ENCODE measurements around the gene CCL11.

The CCL11 gene

GRCh38 chr17:34299956-34300577, 14.5 kb downstream of the CCL11 start:
- H3K36me3 ChIP-seq (ENCODE audit: insufficient read depth, low read length): no peaks in the 10 kb centered on the region
- no peak overlapping the region for H3K4me2 ChIP-seq (ENCODE audit: low read length)
- H3K27me3 ChIP-seq (ENCODE audit: control insufficient read depth, insufficient read depth, low read length): no peaks in the 10 kb centered on the region
- no peak overlapping the region for H3K4me3 ChIP-seq (ENCODE audit: low read length)
- H3K9ac ChIP-seq (ENCODE audit: low read depth, low read length): no peak overlapping the region
- H3K9me3 ChIP-seq (replicated peaks; ENCODE audit: low read length): no peaks in the 10 kb centered on the region
- H3K4me1 ChIP-seq (ENCODE audit: control insufficient read depth, insufficient read depth, low read length): peaks cover 9% of the 10 kb centered on the region

GRCh38 chr17:34300652-34301370, 15.3 kb downstream of the CCL11 start:
- no peak overlapping the region for H3K4me3 ChIP-seq (ENCODE audit: low read length)
- H3K4me1 ChIP-seq (ENCODE audit: control insufficient read depth, insufficient read depth, low read length): peaks cover 9% of the 10 kb centered on the region
- no peaks in the 10 kb centered on the region for H3K36me3 ChIP-seq (ENCODE audit: insufficient read depth, low read length)
- H3K9ac ChIP-seq (ENCODE audit: low read depth, low read length): no peak overlapping the region
- H3K4me2 ChIP-seq (ENCODE audit: low read length): no peak overlapping the region
- no peaks in the 10 kb centered on the region for H3K9me3 ChIP-seq (replicated peaks; ENCODE audit: low read length)
- H3K27me3 ChIP-seq (ENCODE audit: control insufficient read depth, insufficient read depth, low read length): no peaks in the 10 kb centered on the region

DNA sequence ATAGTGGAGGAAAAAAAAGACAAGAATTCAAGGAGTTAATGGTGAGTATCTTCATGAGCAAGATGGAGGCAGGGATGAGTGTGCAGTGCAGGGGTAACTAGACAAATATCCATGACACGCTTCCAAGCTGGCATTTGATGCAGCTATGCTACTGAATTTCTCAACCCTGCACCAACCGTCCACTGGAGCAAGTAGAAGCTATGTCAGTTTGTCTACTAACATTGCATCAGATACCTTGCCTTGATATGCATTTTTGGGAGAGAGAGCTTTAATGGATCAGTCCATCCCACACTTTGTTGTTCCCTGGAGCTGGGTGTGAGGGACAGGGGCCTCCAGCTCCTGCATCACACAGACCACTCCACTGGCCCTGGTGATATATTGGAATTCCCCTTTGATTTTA, 16.4 kb downstream of the CCL11 start:
- Histone ChIP-seq H3K4me2 (ENCODE audit: low read length) (no peak overlapping the region), H3K9me3 (replicated peaks; ENCODE audit: low read length) (no peaks in the 10 kb centered on the region), H3K4me1 (ENCODE audit: control insufficient read depth, insufficient read depth, low read length) (peaks cover 9% of the 10 kb centered on the region), H3K36me3 (ENCODE audit: insufficient read depth, low read length) (no peaks in the 10 kb centered on the region), H3K27me3 (ENCODE audit: control insufficient read depth, insufficient read depth, low read length) (no peaks in the 10 kb centered on the region), H3K9ac (ENCODE audit: low read depth, low read length) (no peak overlapping the region), H3K4me3 (ENCODE audit: low read length) (no peak overlapping the region)

- H3K4me2 ChIP-seq (ENCODE audit: low read length): no peak overlapping the region
- H3K9ac ChIP-seq (ENCODE audit: low read depth, low read length): no peak overlapping the region
- no peaks in the 10 kb centered on the region for H3K27me3 ChIP-seq (ENCODE audit: control insufficient read depth, insufficient read depth, low read length)
- peaks cover 9% of the 10 kb centered on the region for H3K4me1 ChIP-seq (ENCODE audit: control insufficient read depth, insufficient read depth, low read length)
- no peaks in the 10 kb centered on the region for H3K36me3 ChIP-seq (ENCODE audit: insufficient read depth, low read length)
- no peaks in the 10 kb centered on the region for H3K9me3 ChIP-seq (replicated peaks; ENCODE audit: low read length)
- no peak overlapping the region for H3K4me3 ChIP-seq (ENCODE audit: low read length)
Observed at GRCh38 chr17:34302636-34303035, 17.1 kb downstream of the CCL11 start.

DNA sequence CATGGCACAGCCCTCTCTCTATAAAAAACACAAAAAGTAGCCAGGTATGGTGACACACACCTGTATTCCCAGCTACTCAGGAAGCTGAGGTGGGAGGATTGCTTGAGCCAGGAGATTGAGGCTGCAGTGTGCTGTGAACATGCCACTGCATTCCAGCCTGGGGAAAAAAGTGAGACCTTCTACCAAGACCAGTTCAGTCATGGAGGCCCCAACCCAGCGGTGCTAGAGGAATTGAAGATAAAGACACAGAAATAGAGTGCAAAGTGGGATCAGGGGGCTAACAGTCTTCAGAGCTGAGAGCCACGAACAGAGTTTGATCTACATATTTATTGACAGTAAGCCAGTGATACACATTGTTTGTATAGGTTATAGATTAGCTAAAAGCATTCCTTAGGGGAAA, 18.1 kb downstream of the CCL11 start:
- H3K4me2 ChIP-seq (ENCODE audit: low read length): no peak overlapping the region
- no peaks in the 10 kb centered on the region for H3K27me3 ChIP-seq (ENCODE audit: control insufficient read depth, insufficient read depth, low read length)
- H3K4me3 ChIP-seq (ENCODE audit: low read length): no peak overlapping the region
- H3K36me3 ChIP-seq (ENCODE audit: insufficient read depth, low read length): no peaks in the 10 kb centered on the region
- H3K9me3 ChIP-seq (replicated peaks; ENCODE audit: low read length): no peaks in the 10 kb centered on the region
- no peak overlapping the region for H3K9ac ChIP-seq (ENCODE audit: low read depth, low read length)
- H3K4me1 ChIP-seq (ENCODE audit: control insufficient read depth, insufficient read depth, low read length): peaks cover 9% of the 10 kb centered on the region

- Histone ChIP-seq H3K4me3 (ENCODE audit: low read length) (no peak overlapping the region), H3K9ac (ENCODE audit: low read depth, low read length) (no peak overlapping the region)
Observed at GRCh38 chr17:34305061-34305460, 19.5 kb downstream of the CCL11 start.

DNA sequence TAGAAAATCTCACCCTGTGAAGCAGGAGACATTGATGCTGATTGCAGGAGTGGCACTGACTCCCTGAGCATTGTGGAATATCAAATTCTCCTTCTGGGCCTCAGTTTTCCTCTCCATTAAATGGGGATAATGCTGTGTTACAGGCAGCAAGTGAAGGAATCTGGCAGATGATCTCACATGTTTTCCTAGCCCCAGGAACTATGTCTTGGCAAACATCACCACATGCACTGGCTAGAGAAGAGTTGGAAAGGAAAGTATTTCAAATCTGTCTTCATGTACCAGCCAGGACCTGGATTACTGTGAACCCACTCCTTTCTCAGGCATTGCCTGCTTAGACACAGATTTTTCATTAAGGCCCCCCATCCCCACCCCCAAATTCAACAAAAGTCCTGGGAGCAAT, 20.1 kb downstream of the CCL11 start:
- no peaks in the 10 kb centered on the region for H3K36me3 ChIP-seq (ENCODE audit: insufficient read depth, low read length)
- H3K4me2 ChIP-seq (ENCODE audit: low read length): no peak overlapping the region
- H3K4me1 ChIP-seq (ENCODE audit: control insufficient read depth, insufficient read depth, low read length): peaks cover 6% of the 10 kb centered on the region
- no peaks in the 10 kb centered on the region for H3K9me3 ChIP-seq (replicated peaks; ENCODE audit: low read length)
- no peak overlapping the region for H3K4me3 ChIP-seq (ENCODE audit: low read length)
- no peaks in the 10 kb centered on the region for H3K27me3 ChIP-seq (ENCODE audit: control insufficient read depth, insufficient read depth, low read length)
- H3K9ac ChIP-seq (ENCODE audit: low read depth, low read length): no peak overlapping the region

More at GRCh38 chr17:34305061-34305460, 19.5 kb downstream of the CCL11 start:
- H3K4me2 ChIP-seq (ENCODE audit: low read length): no peak overlapping the region
- no peaks in the 10 kb centered on the region for H3K9me3 ChIP-seq (replicated peaks; ENCODE audit: low read length)
- H3K4me1 ChIP-seq (ENCODE audit: control insufficient read depth, insufficient read depth, low read length): peaks cover 9% of the 10 kb centered on the region
- no peaks in the 10 kb centered on the region for H3K36me3 ChIP-seq (ENCODE audit: insufficient read depth, low read length)
- H3K27me3 ChIP-seq (ENCODE audit: control insufficient read depth, insufficient read depth, low read length): no peaks in the 10 kb centered on the region

GRCh38 chr17:34306466-34306865, 20.9 kb downstream of the CCL11 start:
- no peak overlapping the region for H3K4me2 ChIP-seq (ENCODE audit: low read length)
- no peaks in the 10 kb centered on the region for H3K4me1 ChIP-seq (ENCODE audit: control insufficient read depth, insufficient read depth, low read length)
- no peaks in the 10 kb centered on the region for H3K27me3 ChIP-seq (ENCODE audit: control insufficient read depth, insufficient read depth, low read length)
- no peak overlapping the region for H3K4me3 ChIP-seq (ENCODE audit: low read length)
- no peaks in the 10 kb centered on the region for H3K36me3 ChIP-seq (ENCODE audit: insufficient read depth, low read length)
- H3K9ac ChIP-seq (ENCODE audit: low read depth, low read length): no peak overlapping the region
- no peaks in the 10 kb centered on the region for H3K9me3 ChIP-seq (replicated peaks; ENCODE audit: low read length)

DNA sequence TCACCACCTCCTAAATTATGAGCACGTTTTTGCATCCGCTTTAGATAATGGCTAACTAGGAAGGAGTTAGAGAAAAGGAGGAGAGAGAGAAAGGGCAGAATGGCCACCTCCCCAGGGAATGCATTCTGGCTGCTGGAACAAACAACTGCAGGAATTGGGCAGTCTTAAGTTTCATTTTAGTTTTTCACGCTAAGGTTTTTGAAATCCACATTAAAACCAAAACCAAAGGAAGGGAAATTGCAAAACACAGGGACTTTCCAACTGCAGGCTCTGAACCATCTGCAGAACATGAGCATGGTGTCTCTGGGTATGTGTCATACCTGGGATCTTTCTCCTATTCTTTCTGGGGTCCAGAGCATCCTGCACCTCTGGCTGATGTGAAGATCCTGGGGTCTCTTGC, 21.6 kb downstream of the CCL11 start:
- no peaks in the 10 kb centered on the region for H3K9me3 ChIP-seq (replicated peaks; ENCODE audit: low read length)
- no peak overlapping the region for H3K4me2 ChIP-seq (ENCODE audit: low read length)
- no peaks in the 10 kb centered on the region for H3K4me1 ChIP-seq (ENCODE audit: control insufficient read depth, insufficient read depth, low read length)
- no peak overlapping the region for H3K4me3 ChIP-seq (ENCODE audit: low read length)
- no peak overlapping the region for H3K9ac ChIP-seq (ENCODE audit: low read depth, low read length)
- no peaks in the 10 kb centered on the region for H3K27me3 ChIP-seq (ENCODE audit: control insufficient read depth, insufficient read depth, low read length)
- H3K36me3 ChIP-seq (ENCODE audit: insufficient read depth, low read length): no peaks in the 10 kb centered on the region

- no peaks in the 10 kb centered on the region for H3K9me3 ChIP-seq (replicated peaks; ENCODE audit: low read length)
- H3K9ac ChIP-seq (ENCODE audit: low read depth, low read length): no peak overlapping the region
- H3K4me3 ChIP-seq (ENCODE audit: low read length): no peak overlapping the region
- H3K27me3 ChIP-seq (ENCODE audit: control insufficient read depth, insufficient read depth, low read length): no peaks in the 10 kb centered on the region
- no peaks in the 10 kb centered on the region for H3K4me1 ChIP-seq (ENCODE audit: control insufficient read depth, insufficient read depth, low read length)
- H3K4me2 ChIP-seq (ENCODE audit: low read length): no peak overlapping the region
- H3K36me3 ChIP-seq (ENCODE audit: insufficient read depth, low read length): no peaks in the 10 kb centered on the region
Observed at GRCh38 chr17:34308371-34308770, 22.8 kb downstream of the CCL11 start.

DNA sequence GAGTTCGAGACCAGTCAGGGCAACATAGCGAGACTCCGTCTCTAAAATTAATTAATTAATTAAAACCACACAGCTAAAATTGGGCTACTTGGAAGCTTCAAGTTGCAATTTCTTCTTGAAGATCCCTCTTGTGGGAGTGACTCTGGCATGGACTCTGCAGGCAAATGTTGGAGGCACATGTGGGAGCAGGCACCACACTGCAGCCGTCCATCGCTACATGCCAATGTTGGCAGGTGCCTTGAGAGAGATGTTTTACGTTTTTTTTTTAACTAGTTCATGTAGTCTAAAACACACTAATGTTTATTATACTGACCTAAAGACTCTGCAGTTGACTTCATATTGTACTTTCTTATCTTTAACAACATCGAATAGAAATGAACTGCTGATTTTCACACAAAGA, 25.7 kb downstream of the CCL11 start:
- Histone ChIP-seq H3K36me3 (ENCODE audit: insufficient read depth, low read length) (no peaks in the 10 kb centered on the region), H3K9me3 (replicated peaks; ENCODE audit: low read length) (no peaks in the 10 kb centered on the region), H3K9ac (ENCODE audit: low read depth, low read length) (no peak overlapping the region), H3K4me3 (ENCODE audit: low read length) (no peak overlapping the region), H3K27me3 (ENCODE audit: control insufficient read depth, insufficient read depth, low read length) (no peaks in the 10 kb centered on the region), H3K4me1 (ENCODE audit: control insufficient read depth, insufficient read depth, low read length) (peaks cover 4% of the 10 kb centered on the region), H3K4me2 (ENCODE audit: low read length) (no peak overlapping the region)

- Histone ChIP-seq H3K4me3 (ENCODE audit: low read length) (no peak overlapping the region), H3K9me3 (replicated peaks; ENCODE audit: low read length) (no peaks in the 10 kb centered on the region), H3K36me3 (ENCODE audit: insufficient read depth, low read length) (no peaks in the 10 kb centered on the region), H3K9ac (ENCODE audit: low read depth, low read length) (no peak overlapping the region), H3K27me3 (ENCODE audit: control insufficient read depth, insufficient read depth, low read length) (no peaks in the 10 kb centered on the region), H3K4me2 (ENCODE audit: low read length) (no peak overlapping the region), H3K4me1 (ENCODE audit: control insufficient read depth, insufficient read depth, low read length) (peaks cover 4% of the 10 kb centered on the region)
Observed at GRCh38 chr17:34312080-34312479, 26.5 kb downstream of the CCL11 start.

Measured in skeletal muscle satellite cell (primary cell).